Measurements from ENCODE around the gene REEP3.
"Not testable (repeated sequence)": the region's sequence is repeated elsewhere in the genome, so short reads cannot be mapped to it uniquely, and the experiment has no call there.

REEP3 gene, protein sequence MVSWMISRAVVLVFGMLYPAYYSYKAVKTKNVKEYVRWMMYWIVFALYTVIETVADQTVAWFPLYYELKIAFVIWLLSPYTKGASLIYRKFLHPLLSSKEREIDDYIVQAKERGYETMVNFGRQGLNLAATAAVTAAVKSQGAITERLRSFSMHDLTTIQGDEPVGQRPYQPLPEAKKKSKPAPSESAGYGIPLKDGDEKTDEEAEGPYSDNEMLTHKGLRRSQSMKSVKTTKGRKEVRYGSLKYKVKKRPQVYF
- 22.3 reads per million, percentile 49 among the genes with 10 or more reads in this experiment for total RNA-seq

- DNase-seq: peak; percentile 23
These were observed at the start of gene REEP3 for GRCh38 chr10:63520500-63521415. Gene REEP3, plus strand, starts transcription at chr10:63521401. Its CDS starts 145 bp downstream, at chr10:63521546.

GRCh38 chr10:63474488-63474887 is 46.7 kb upstream of the REEP3 start:
- no peak for DNase-seq

DNA sequence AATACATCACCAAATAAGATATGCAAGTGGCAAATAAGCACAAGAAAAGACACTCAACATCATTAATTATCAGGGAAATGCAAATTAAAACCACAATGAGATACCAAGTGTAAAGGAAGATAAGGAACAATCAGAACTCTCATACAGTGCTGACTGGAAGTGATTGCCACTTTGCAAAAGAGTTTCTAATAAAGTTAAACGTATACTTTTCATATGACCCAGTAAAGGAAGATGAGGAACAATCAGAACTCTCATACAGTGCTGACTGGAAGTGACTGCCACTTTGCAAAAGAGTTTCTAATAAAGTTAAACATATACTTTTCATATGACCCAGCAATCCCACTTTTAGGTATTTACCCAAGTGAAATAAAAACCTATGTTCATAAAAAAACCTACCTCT is 43.3 kb upstream of the REEP3 start:
- DNase-seq: no peak

DNA sequence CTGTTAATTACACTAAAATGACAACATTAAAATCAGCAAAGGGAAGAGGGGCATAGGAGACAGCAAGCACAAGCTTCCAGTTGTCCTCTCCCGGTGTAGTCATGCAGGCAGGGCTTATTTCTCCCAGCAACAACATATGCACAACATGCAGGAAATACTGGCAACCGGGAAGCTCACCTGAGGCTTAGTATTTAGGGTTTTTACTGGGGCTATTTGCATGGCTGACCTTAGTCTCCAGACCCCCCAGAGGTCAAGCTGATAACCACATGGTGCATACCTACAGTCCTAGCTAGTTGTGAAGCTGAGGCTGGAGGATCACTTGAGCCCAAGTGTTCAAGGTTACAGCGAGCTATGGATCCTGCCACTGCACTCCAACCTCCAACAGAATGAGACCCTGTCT is 42.6 kb upstream of the REEP3 start:
- DNase-seq: no peak

GRCh38 chr10:63480237-63480636 is 41.0 kb upstream of the REEP3 start:
- no peak for DNase-seq

GRCh38 chr10:63481815-63482421 is 39.3 kb upstream of the REEP3 start:
- DNase-seq: no peak

GRCh38 chr10:63483983-63484382 is 37.2 kb upstream of the REEP3 start:
- no peak for DNase-seq

- no peak for DNase-seq
These were observed 33.2 kb upstream of the REEP3 start for GRCh38 chr10:63487990-63488389.

DNA sequence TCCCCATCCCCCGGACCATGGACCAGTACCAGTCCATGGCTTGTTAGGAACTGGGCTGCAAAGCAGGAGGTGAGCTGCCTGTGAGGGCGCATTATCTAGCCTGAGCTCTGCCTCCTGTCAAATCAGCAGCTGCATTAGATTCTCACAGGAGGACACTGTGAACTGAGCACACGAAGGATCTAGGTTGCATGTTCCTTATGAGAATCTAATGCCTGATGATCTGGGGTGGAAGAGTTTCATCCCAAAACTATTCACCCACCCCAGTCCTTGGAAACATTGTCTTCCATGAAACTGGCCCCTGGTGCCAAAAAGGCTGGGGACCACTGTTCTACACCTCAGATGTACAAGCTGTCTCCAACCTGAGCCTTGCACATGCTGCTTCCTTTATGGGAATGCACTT is 31.4 kb upstream of the REEP3 start:
- DNase-seq: no peak

- DNase-seq: no peak
These were observed 29.4 kb upstream of the REEP3 start for GRCh38 chr10:63491588-63492316.

- not testable (repeated sequence) for DNase-seq
These were observed 28.9 kb upstream of the REEP3 start for GRCh38 chr10:63492317-63492690.

GRCh38 chr10:63493004-63493403 is 28.2 kb upstream of the REEP3 start:
- DNase-seq: no peak

DNA sequence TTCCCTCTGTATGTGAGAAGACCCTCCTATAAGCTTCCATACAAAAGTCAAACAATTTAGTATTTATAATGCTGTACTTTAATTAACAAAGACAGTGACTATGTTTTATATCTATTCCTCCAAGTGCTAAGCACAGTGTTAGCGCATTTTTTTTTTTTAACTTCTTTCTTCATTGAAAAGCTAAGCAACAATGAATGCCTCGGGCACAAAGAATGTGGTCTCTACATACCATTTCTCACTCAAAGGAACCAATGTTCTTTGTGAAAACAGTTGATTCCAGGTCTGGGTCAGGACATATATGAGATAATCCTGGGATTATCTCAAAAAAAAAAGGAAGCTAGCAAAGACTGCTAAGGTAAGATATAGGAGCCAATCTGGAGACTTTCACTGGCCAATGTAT is 26.2 kb upstream of the REEP3 start:
- no peak for DNase-seq

- DNase-seq: no peak
These were observed 24.6 kb upstream of the REEP3 start for GRCh38 chr10:63496561-63496960.

GRCh38 chr10:63497321-63497720 is 23.9 kb upstream of the REEP3 start:
- DNase-seq: no peak

- DNase-seq: no peak
These were observed 22.5 kb upstream of the REEP3 start for GRCh38 chr10:63498665-63499064.

- DNase-seq: not testable (repeated sequence)
These were observed 20.6 kb upstream of the REEP3 start for GRCh38 chr10:63500551-63500950.

DNA sequence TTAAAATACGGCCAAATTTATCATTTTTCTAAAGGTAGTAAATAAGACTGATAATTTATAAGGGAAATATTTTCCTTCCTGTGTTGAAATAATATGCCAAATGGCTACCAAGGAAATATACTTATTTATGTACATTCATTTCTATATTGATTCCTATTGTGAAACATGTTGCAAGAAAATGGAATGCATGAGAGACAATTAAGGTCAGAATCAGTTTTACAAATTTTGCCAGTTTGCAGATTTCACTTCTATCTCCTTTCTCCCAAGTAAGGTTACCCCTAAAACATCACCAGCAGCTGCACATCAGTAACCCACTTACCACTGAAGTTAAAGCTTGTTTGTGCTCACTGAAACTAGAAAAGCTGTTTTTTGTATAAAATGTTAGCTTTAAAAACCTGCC is 19.2 kb upstream of the REEP3 start:
- no peak for DNase-seq

GRCh38 chr10:63502832-63503231 is 18.4 kb upstream of the REEP3 start:
- DNase-seq: no peak

GRCh38 chr10:63503395-63503794 is 17.8 kb upstream of the REEP3 start:
- DNase-seq: no peak

- no peak for DNase-seq
These were observed 16.9 kb upstream of the REEP3 start for GRCh38 chr10:63504145-63504881.

DNA sequence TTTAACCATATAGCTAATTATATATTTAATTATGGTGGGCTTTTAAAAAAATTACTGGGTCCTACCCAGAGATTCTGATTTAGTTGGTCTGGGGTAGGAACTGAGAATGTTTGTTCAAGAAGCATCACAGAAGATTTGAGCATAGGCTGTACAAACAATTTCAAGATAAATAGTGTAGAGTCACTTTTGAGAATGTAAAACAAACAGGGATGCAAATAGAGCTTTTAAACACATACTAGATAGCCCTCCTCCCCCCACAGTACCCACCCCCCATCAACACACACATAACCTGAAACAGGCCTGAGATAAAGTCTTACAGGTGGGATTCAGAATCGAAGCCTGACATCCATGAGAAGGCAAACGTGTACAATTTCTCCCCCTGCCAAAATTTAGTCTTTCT is 15.6 kb upstream of the REEP3 start:
- no peak for DNase-seq

All from effector CD4-positive, alpha-beta T cell (primary cell).